HCT116 (cell line): Measurements from ENCODE around the gene CMBL.

Experiments used
- CEBPB ChIP-seq: IDR thresholded peaks from 2 replicates; pipeline ENCODE4 v1.6.1; 2012; ENCODE audit warnings: low read depth
- EZH2 ChIP-seq: fragments of 200-600 bp; sonication (generic); IDR thresholded peaks from 2 replicates; pipeline ENCODE4 v1.6.1; 2017; ENCODE audit warnings: antibody characterized with exemption, mixed run types
- EZH2phosphoT487 ChIP-seq: fragments of 200-600 bp; IDR thresholded peaks from 2 replicates; pipeline ENCODE4 v1.6.1; 2018; ENCODE audit warnings: antibody characterized with exemption, borderline replicate concordance
- POLR2A ChIP-seq: IDR thresholded peaks from 2 replicates; pipeline ENCODE4 v1.7.0; 2011; ENCODE audit warnings: borderline replicate concordance; ENCODE audit not compliant: insufficient read depth, insufficient read length; ENCODE audit errors: extremely low read depth
- RAD21 ChIP-seq: IDR thresholded peaks from 2 replicates; pipeline ENCODE4 v1.6.1; 2012; ENCODE audit warnings: low read depth, mild to moderate bottlenecking
- SIN3A ChIP-seq: IDR thresholded peaks from 2 replicates; pipeline ENCODE4 v1.6.1; 2012; ENCODE audit warnings: low read depth
- SP1 ChIP-seq: IDR thresholded peaks from 2 replicates; pipeline ENCODE4 v1.6.1; 2012; ENCODE audit warnings: low read depth
- ZFX ChIP-seq: fragments of 450-650 bp; IDR thresholded peaks from 2 replicates; pipeline ENCODE4 v1.6.1; 2017
- ZNF274 ChIP-seq: fragments of 200-500 bp; sonication (Bioruptor generic); IDR thresholded peaks from 2 replicates; pipeline ENCODE4 v1.6.1; 2014; ENCODE audit warnings: mild to moderate bottlenecking, low read depth, low read length, inconsistent platforms
- TF ChIP-seq, protein P1 (sequence below), 3 experiments: fragments of 200-600 bp in 1 of 3; sonication (generic) in 1 of 3; IDR thresholded peaks in 2 of 3; conservative IDR thresholded peaks in 1 of 3; 2 replicates each; pipeline ENCODE4 v1.5.1; 2012 to 2017; ENCODE audit warnings: low read depth in 2 of 3, low read length in 2 of 3, antibody characterized with exemption in 1 of 3, borderline replicate concordance in 1 of 3, control low read depth in 1 of 3, mild to moderate bottlenecking in 1 of 3, mixed read lengths in 1 of 3, mixed run types in 1 of 3, moderate library complexity in 1 of 3; ENCODE audit not compliant: insufficient read depth in 1 of 3
- TF ChIP-seq, protein P2 (sequence below): IDR thresholded peaks from 2 replicates; pipeline ENCODE4 v1.6.1; 2011; ENCODE audit warnings: mild to moderate bottlenecking, low read length, moderate library complexity; ENCODE audit not compliant: insufficient replicate concordance; ENCODE audit errors: extremely low read depth
- TF ChIP-seq, protein P3 (sequence below): IDR thresholded peaks from 2 replicates; pipeline ENCODE4 v1.6.1; 2012

DNA sequence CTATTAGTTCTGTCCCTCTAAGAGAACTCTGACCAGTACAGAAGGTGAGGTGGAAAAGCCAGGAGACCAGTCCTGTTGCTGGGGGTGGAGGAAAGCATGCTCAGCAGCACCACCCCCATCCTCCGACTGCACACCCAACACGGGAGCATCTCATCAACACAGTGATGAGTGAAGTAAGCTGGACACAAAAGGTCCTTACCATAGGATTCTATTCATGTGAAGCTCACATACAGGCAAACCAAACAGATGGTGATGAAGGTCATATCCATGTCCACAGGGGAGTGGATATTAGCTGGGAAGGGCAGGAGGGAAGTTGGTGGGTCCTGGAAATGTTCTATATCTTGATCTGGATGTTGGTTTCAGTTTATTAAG, 31.0 kb upstream of the CMBL start:
- no peak for TF ChIP-seq SIN3A
- TF ChIP-seq, protein P1, sequence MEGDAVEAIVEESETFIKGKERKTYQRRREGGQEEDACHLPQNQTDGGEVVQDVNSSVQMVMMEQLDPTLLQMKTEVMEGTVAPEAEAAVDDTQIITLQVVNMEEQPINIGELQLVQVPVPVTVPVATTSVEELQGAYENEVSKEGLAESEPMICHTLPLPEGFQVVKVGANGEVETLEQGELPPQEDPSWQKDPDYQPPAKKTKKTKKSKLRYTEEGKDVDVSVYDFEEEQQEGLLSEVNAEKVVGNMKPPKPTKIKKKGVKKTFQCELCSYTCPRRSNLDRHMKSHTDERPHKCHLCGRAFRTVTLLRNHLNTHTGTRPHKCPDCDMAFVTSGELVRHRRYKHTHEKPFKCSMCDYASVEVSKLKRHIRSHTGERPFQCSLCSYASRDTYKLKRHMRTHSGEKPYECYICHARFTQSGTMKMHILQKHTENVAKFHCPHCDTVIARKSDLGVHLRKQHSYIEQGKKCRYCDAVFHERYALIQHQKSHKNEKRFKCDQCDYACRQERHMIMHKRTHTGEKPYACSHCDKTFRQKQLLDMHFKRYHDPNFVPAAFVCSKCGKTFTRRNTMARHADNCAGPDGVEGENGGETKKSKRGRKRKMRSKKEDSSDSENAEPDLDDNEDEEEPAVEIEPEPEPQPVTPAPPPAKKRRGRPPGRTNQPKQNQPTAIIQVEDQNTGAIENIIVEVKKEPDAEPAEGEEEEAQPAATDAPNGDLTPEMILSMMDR (IDR thresholded peaks at IDR 0.05 in 2 of 3, conservative IDR thresholded peaks at IDR 0.05 in 1 of 3; ENCODE audit: borderline replicate concordance in 1 of 3, insufficient read depth in 1 of 3, low read depth in 2 of 3, low read length in 2 of 3) = no peak
- no peak for TF ChIP-seq SP1
- TF ChIP-seq, protein P2, sequence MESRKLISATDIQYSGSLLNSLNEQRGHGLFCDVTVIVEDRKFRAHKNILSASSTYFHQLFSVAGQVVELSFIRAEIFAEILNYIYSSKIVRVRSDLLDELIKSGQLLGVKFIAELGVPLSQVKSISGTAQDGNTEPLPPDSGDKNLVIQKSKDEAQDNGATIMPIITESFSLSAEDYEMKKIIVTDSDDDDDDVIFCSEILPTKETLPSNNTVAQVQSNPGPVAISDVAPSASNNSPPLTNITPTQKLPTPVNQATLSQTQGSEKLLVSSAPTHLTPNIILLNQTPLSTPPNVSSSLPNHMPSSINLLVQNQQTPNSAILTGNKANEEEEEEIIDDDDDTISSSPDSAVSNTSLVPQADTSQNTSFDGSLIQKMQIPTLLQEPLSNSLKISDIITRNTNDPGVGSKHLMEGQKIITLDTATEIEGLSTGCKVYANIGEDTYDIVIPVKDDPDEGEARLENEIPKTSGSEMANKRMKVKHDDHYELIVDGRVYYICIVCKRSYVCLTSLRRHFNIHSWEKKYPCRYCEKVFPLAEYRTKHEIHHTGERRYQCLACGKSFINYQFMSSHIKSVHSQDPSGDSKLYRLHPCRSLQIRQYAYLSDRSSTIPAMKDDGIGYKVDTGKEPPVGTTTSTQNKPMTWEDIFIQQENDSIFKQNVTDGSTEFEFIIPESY = no peak
- TF ChIP-seq ZFX = no peak
- no peak for TF ChIP-seq EZH2phosphoT487
- no peak for TF ChIP-seq ZNF274
- TF ChIP-seq CEBPB = no peak
- no peak for TF ChIP-seq RAD21
- TF ChIP-seq EZH2 = no peak
- TF ChIP-seq, protein P3, sequence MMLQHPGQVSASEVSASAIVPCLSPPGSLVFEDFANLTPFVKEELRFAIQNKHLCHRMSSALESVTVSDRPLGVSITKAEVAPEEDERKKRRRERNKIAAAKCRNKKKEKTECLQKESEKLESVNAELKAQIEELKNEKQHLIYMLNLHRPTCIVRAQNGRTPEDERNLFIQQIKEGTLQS = no peak
- TF ChIP-seq POLR2A = no peak
